OCI-LY7 (cell line): ENCODE data around the gene IDNK.

ENCODE experiments used
- CTCF ChIP-seq: fragments of 200-600 bp; sonication (generic); conservative IDR thresholded peaks from 2 replicates; pipeline ENCODE4 v1.5.1; 2014; ENCODE audit warnings: mild to moderate bottlenecking, antibody characterized with exemption, low read length, moderate library complexity, mixed read lengths
- EZH2phosphoT487 ChIP-seq: fragments of 200-600 bp; sonication (generic); IDR thresholded peaks from 2 replicates; pipeline ENCODE4 v1.6.1; 2018; ENCODE audit warnings: low read depth, borderline replicate concordance, mild to moderate bottlenecking, mixed run types, antibody characterized with exemption, low read length, moderate library complexity, mixed read lengths

GRCh38 chr9:83623679-83624076 lies 735 bp downstream of the IDNK start:
- TF ChIP-seq CTCF (no peak; the same call in 1 of the 2 replicates), EZH2phosphoT487 (no peak)
